HG03045 (cell line): Measurements from ENCODE around the gene BCL2L1.
"Not testable (repeated sequence)": the region's sequence is repeated elsewhere in the genome, so short reads cannot be mapped to it uniquely, and the experiment has no call there.

ENCODE experiments used
- ATAC-seq: cut with Tn5 transposase; IDR thresholded peaks from one replicate; pipeline ENCODE4 v1.9.1; 2021; ENCODE audit warnings: mild to moderate bottlenecking, moderate library complexity; ENCODE audit not compliant: unreplicated experiment

BCL2L1 gene

GRCh38 chr20:31722257-31723068 lies at the start of gene BCL2L1:
BCL2L1 (minus strand) TSS chr20:31722868; CDS start chr20:31722218, 650 bp downstream.
- ATAC-seq: peak; percentile 33

- no peak for ATAC-seq
These were observed 47.6 kb upstream of the BCL2L1 start for GRCh38 chr20:31770243-31770642.

GRCh38 chr20:31769681-31770080 lies 47.0 kb upstream of the BCL2L1 start:
- ATAC-seq: no peak

GRCh38 chr20:31767805-31768204 lies 45.1 kb upstream of the BCL2L1 start:
- no peak for ATAC-seq

- no peak for ATAC-seq
These were observed 42.1 kb upstream of the BCL2L1 start for GRCh38 chr20:31764641-31765305.

- ATAC-seq: no peak
These were observed 38.0 kb upstream of the BCL2L1 start for GRCh38 chr20:31760519-31761240.

GRCh38 chr20:31759836-31760518 lies 37.3 kb upstream of the BCL2L1 start:
- ATAC-seq: no peak

- no peak for ATAC-seq
These were observed 36.3 kb upstream of the BCL2L1 start for GRCh38 chr20:31758991-31759390.

GRCh38 chr20:31758521-31758920 lies 35.9 kb upstream of the BCL2L1 start:
- ATAC-seq: no peak

GRCh38 chr20:31757254-31757653 lies 34.6 kb upstream of the BCL2L1 start:
- no peak for ATAC-seq

- ATAC-seq: no peak
These were observed 28.5 kb upstream of the BCL2L1 start for GRCh38 chr20:31751126-31751525.

- no peak for ATAC-seq
These were observed 26.6 kb upstream of the BCL2L1 start for GRCh38 chr20:31749223-31749622.

GRCh38 chr20:31747640-31748039 lies 25.0 kb upstream of the BCL2L1 start:
- no peak for ATAC-seq

GRCh38 chr20:31747028-31747427 lies 24.4 kb upstream of the BCL2L1 start:
- not testable (repeated sequence) for ATAC-seq

- ATAC-seq: no peak
These were observed 23.6 kb upstream of the BCL2L1 start for GRCh38 chr20:31746068-31746878.

- ATAC-seq: no peak
These were observed 18.1 kb upstream of the BCL2L1 start for GRCh38 chr20:31740656-31741323.

GRCh38 chr20:31740208-31740607 lies 17.5 kb upstream of the BCL2L1 start:
- ATAC-seq: no peak

GRCh38 chr20:31739550-31739977 lies 16.9 kb upstream of the BCL2L1 start:
- no peak for ATAC-seq

- peak; percentile 98 for ATAC-seq
These were observed 16.3 kb upstream of the BCL2L1 start, which contains the start of gene TPX2 for GRCh38 chr20:31738729-31739549. TPX2 (plus strand) TSS chr20:31739290; CDS start chr20:31757477, 18,187 bp downstream.
